Esophagus squamous epithelium (tissue), 4 donors: ENCODE results near the gene SH3TC1.

ENCODE experiments used
- POLR2A ChIP-seq, 4 donors: fragments of 450-650 bp; IDR thresholded peaks; one replicate each; pipeline ENCODE4 v1.6.1; 2017; ENCODE audit warnings: antibody characterized with exemption in 4 of 4, mild to moderate bottlenecking in 4 of 4, moderate library complexity in 3 of 4
- TF ChIP-seq, protein P1 (sequence below), 6 experiments: fragments of 450-650 bp in 4 of 6; fragments of 200-600 bp in 2 of 6; sonication (generic) in 2 of 6; IDR thresholded peaks; one replicate each; pipeline ENCODE4 v1.5.1; 2016 to 2019; ENCODE audit warnings: antibody characterized with exemption in 6 of 6, mild to moderate bottlenecking in 4 of 6, moderate library complexity in 4 of 6

DNA sequence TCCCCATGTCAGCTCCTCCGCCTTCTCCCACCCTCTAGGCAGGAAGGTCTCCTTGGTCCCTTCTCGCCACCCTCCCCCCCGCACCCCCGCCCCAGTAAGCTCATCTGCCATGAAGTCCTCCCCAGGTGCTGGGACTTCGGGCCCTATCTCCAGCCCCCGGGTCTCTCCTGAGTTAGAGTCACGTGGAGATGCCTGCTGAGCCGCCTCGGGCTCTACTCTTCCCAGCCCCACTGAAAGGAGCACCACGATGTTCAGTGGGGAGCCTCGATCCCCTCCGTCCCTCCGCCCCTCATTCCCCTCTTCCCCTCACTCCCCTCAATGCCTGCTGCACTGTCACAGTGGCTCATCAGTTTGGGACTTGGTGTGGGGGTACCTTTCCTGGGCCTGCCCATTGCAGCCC is 74.4 kb downstream of the SH3TC1 start:
- TF ChIP-seq, protein P1, sequence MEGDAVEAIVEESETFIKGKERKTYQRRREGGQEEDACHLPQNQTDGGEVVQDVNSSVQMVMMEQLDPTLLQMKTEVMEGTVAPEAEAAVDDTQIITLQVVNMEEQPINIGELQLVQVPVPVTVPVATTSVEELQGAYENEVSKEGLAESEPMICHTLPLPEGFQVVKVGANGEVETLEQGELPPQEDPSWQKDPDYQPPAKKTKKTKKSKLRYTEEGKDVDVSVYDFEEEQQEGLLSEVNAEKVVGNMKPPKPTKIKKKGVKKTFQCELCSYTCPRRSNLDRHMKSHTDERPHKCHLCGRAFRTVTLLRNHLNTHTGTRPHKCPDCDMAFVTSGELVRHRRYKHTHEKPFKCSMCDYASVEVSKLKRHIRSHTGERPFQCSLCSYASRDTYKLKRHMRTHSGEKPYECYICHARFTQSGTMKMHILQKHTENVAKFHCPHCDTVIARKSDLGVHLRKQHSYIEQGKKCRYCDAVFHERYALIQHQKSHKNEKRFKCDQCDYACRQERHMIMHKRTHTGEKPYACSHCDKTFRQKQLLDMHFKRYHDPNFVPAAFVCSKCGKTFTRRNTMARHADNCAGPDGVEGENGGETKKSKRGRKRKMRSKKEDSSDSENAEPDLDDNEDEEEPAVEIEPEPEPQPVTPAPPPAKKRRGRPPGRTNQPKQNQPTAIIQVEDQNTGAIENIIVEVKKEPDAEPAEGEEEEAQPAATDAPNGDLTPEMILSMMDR (IDR thresholded peaks at IDR 0.05): no peak
- no peak for TF ChIP-seq POLR2A (IDR thresholded peaks at IDR 0.05)
